K562 (cell line): ENCODE data around the gene FOXN3. TPM values are rescaled to one million over a fixed set of nuclear protein-coding genes. Genes with fewer than 3 reads are reported as not detected.

Experiments
- ATAC-seq: fragments of 200-7000 bp; cut with Tn5 transposase; 3 replicates; pipeline ENCODE4 v1.9.1; 2020; ENCODE audit warnings: moderate library complexity
- BruUV-seq: library from RNA; stranded (reverse); fragments of 400-500 nt; replicated peaks from 2 replicates; lab custom pipeline; 2021; lab: Mats Ljungman, UMichigan
- CTCF ChIA-PET: fragments of 300-600 bp; formaldehyde crosslinking; extraction: SDS; loops from one replicate; lab custom pipeline; 2021; ENCODE audit warnings: low intra/inter-chr PET ratio; lab: Yijun Ruan, JAX
- POLR2A ChIA-PET: fragments of 300-600, 350-650 bp; sonication (Branson Sonifier 250); formaldehyde crosslinking; extraction: SDS; loops from one replicate; lab custom pipeline; 2021; ENCODE audit warnings: antibody characterized with exemption, inconsistent platforms; lab: Yijun Ruan, JAX
- DNase-seq, 4 experiments: peaks; one replicate each; pipeline versions ENCODE4 v3.0.0 to v3.0.0-alpha.2; 2011 to 2018; ENCODE audit warnings: low spot score in 3 of 4, mixed read lengths in 3 of 4; ENCODE audit errors: extremely low read depth in 1 of 4
- FAIRE-seq: peaks from 2 replicates; lab custom pipeline; 2011; peaks lifted over from hg19 to GRCh38; lab: Jason Lieb, UNC
- H2AFZ ChIP-seq: 2 replicates; pipeline ENCODE4 v1.6.0; 2011; ENCODE audit warnings: low read depth, low read length, control low read depth, inconsistent platforms
- H3K27ac ChIP-seq: fragments of 200-600 bp; 3 replicates; pipeline ENCODE4 v1.8.0; 2011; ENCODE audit warnings: low read depth, mild to moderate bottlenecking, control low read depth, inconsistent platforms, low read length, moderate library complexity, mixed read lengths; ENCODE audit errors: extremely low read depth
- H3K27me3 ChIP-seq, 2 experiments: fragments of 300-600 bp in 1 of 2; 2 replicates in 1 of 2; 3 replicates in 1 of 2; pipeline versions ENCODE4 v1.6.0 to v1.8.0; 2011; ENCODE audit warnings: inconsistent platforms in 2 of 2, low read length in 2 of 2, mild to moderate bottlenecking in 1 of 2, mixed read lengths in 1 of 2, moderate library complexity in 1 of 2; ENCODE audit not compliant: control insufficient read depth in 2 of 2, insufficient read depth in 2 of 2
- H3K36me3 ChIP-seq: fragments of 300-600 bp; 3 replicates; pipeline ENCODE4 v1.8.0; 2011; ENCODE audit warnings: mild to moderate bottlenecking, low read length, inconsistent platforms; ENCODE audit not compliant: control insufficient read depth, insufficient read depth
- H3K4me1 ChIP-seq, 2 experiments: fragments of 200-600 bp in 1 of 2; replicated peaks in 1 of 2; 2 replicates in 1 of 2; 3 replicates in 1 of 2; pipeline versions ENCODE4 v1.5.1 to v1.8.0; 2011; ENCODE audit warnings: inconsistent platforms in 2 of 2, low read length in 2 of 2, mild to moderate bottlenecking in 1 of 2, mixed read lengths in 1 of 2, moderate library complexity in 1 of 2; ENCODE audit not compliant: control insufficient read depth in 2 of 2, insufficient read depth in 2 of 2
- H3K4me2 ChIP-seq: 2 replicates; pipeline ENCODE4 v1.6.1; 2011; ENCODE audit warnings: low read length, control low read depth, inconsistent platforms, mixed read lengths; ENCODE audit not compliant: insufficient read depth
- H3K4me3 ChIP-seq: fragments of 200-600 bp; sonication (generic), shearing (Covaris generic); 2 replicates; pipeline ENCODE4 v1.5.1; 2016; ENCODE audit warnings: control low read depth, inconsistent platforms
- H3K79me2 ChIP-seq: fragments of 200-600 bp; 3 replicates; pipeline ENCODE4 v1.8.0; 2011; ENCODE audit warnings: low read length, inconsistent platforms; ENCODE audit not compliant: control insufficient read depth, insufficient read depth
- H3K9ac ChIP-seq, 2 experiments: 2 replicates each; pipeline versions ENCODE4 v1.6.0 to v1.6.1; 2011; ENCODE audit warnings: low read depth in 2 of 2, low read length in 2 of 2, control low read depth in 1 of 2, inconsistent platforms in 1 of 2, mild to moderate bottlenecking in 1 of 2, mixed read lengths in 1 of 2; ENCODE audit not compliant: insufficient read depth in 1 of 2
- H3K9me1 ChIP-seq: one replicate; pipeline ENCODE4 v1.6.0; 2011; ENCODE audit warnings: inconsistent platforms, mild to moderate bottlenecking, low read length, moderate library complexity; ENCODE audit not compliant: control insufficient read depth, insufficient read depth
- H3K9me3 ChIP-seq: replicated peaks from 2 replicates; pipeline ENCODE4 v1.5.1; 2011; ENCODE audit warnings: low read depth, low read length, inconsistent platforms; ENCODE audit not compliant: control insufficient read depth, insufficient read depth
- H4K20me1 ChIP-seq: replicated peaks from 2 replicates; pipeline ENCODE4 v1.6.1; 2011; ENCODE audit warnings: low read length, inconsistent platforms, mixed read lengths; ENCODE audit not compliant: control insufficient read depth, insufficient read depth
- CXXC5 ChIP-seq: fragments of 250-450 bp; sonication (Bioruptor Pico); IDR thresholded peaks from 2 replicates; pipeline ENCODE4 v1.8.0; 2022; ENCODE audit warnings: inconsistent platforms, mild to moderate bottlenecking, moderate library complexity
- ETV1 ChIP-seq: fragments of 450-650 bp; conservative IDR thresholded peaks from 2 replicates; pipeline ENCODE4 v1.6.1; 2016; ENCODE audit warnings: missing genetic modification characterization, control low read depth, low read depth, missing compliant biosample characterization
- GABPB1 ChIP-seq: sonication (generic); formaldehyde crosslinking; IDR thresholded peaks from 2 replicates; pipeline ENCODE4 v1.8.0; 2022; ENCODE audit warnings: mild to moderate bottlenecking, missing genetic modification reagents
- HDAC3 ChIP-seq: fragments of 450-650 bp; IDR thresholded peaks from 2 replicates; pipeline ENCODE4 v1.6.1; 2018; ENCODE audit warnings: borderline replicate concordance, mild to moderate bottlenecking, moderate library complexity; ENCODE audit not compliant: partially characterized antibody
- HLTF ChIP-seq: fragments of 450-650 bp; IDR thresholded peaks from 2 replicates; pipeline ENCODE4 v1.6.1; 2016
- NCOA1 ChIP-seq: fragments of 450-650 bp; IDR thresholded peaks from 2 replicates; pipeline ENCODE4 v1.6.1; 2016; ENCODE audit warnings: low read depth
- NEUROD1 ChIP-seq: fragments of 150-350 bp; IDR thresholded peaks from 2 replicates; pipeline ENCODE4 v1.6.1; 2014; ENCODE audit warnings: borderline replicate concordance, low read length, low read depth; ENCODE audit not compliant: partially characterized antibody
- NFE2 ChIP-seq: IDR thresholded peaks from 2 replicates; pipeline ENCODE4 v1.6.1; 2014; ENCODE audit warnings: antibody characterized with exemption, low read depth
- PHF20 ChIP-seq: fragments of 450-650 bp; IDR thresholded peaks from 2 replicates; pipeline ENCODE4 v1.6.1; 2018; ENCODE audit not compliant: partially characterized antibody
- POLR2AphosphoS5 ChIP-seq: IDR thresholded peaks from 2 replicates; pipeline ENCODE4 v1.6.1; 2011; ENCODE audit warnings: mild to moderate bottlenecking, low read depth, low read length, moderate library complexity; ENCODE audit not compliant: control insufficient read depth, insufficient read depth
- TBP ChIP-seq: optimal IDR thresholded peaks from 2 replicates; pipeline ENCODE3; 2011; ENCODE audit warnings: low read depth, low read length, improper control_type of control experiment
- TCF7L2 ChIP-seq: fragments of 150-350 bp; IDR thresholded peaks from 2 replicates; pipeline ENCODE4 v1.6.1; 2016; ENCODE audit warnings: low read depth, mild to moderate bottlenecking, low read length, moderate library complexity
- ZBTB1 ChIP-seq: sonication (generic); formaldehyde crosslinking; IDR thresholded peaks from 2 replicates; pipeline ENCODE4 v1.8.1; 2023; ENCODE audit warnings: missing genetic modification reagents, low read depth, mild to moderate bottlenecking, borderline replicate concordance
- ZNF174 ChIP-seq: fragments of 250-450 bp; sonication (Bioruptor Pico); IDR thresholded peaks from 2 replicates; pipeline ENCODE4 v1.4.0; 2020; ENCODE audit warnings: mild to moderate bottlenecking
- ZNF24 ChIP-seq: fragments of 450-650 bp; IDR thresholded peaks from 2 replicates; pipeline ENCODE4 v1.6.1; 2016
- WGBS: fragments of 100-300 bp; shearing (Covaris generic); methylation state at CpG from one replicate; pipeline ENCODE4 v1.1.6; 2016; ENCODE audit warnings: low coverage, mixed read lengths; ENCODE audit not compliant: insufficient coverage; ENCODE audit errors: missing lambda C conversion rate; 5-methylcytosine and 5-hydroxymethylcytosine counted together
- in situ Hi-C: fragments of 300-500 bp; cut with MboI; formaldehyde crosslinking; loops from 4 replicates; pipeline ENCODE4 v1.15.0; 2018; ENCODE audit warnings: inconsistent platforms, mixed read lengths
- intact Hi-C: fragments of 100-400 bp; cut with micrococcal nuclease; formaldehyde crosslinking; loops from 2 replicates; pipeline ENCODE4 v1.14.2; 2022
- polyA plus RNA-seq, 8 experiments: library from polyadenylated mRNA; depleted of rRNA in 4 of 8; stranded (reverse) in 5 of 8; unstranded in 3 of 8; fragments of >200 nt; fragmentation: Nextera tagmentation in 2 of 8; fragmentation: Illumina TruSeq in 1 of 8; extraction: Ambion mirVana in 2 of 8; extraction: Trizol in 1 of 8; gene quantifications; 2 replicates each; pipeline versions ENCODE4 v1.2.1 to v1.2.3, GENCODE V29; 2011 to 2014; ENCODE audit warnings: inconsistent platforms in 1 of 8, missing spikeins in 1 of 8
- total RNA-seq, 7 experiments: library from RNA; depleted of rRNA in 6 of 7; stranded (reverse); fragments of >200 nt in 6 of 7; fragmentation: Illumina TruSeq in 2 of 7; extraction: Trizol in 2 of 7; gene quantifications; 2 replicates each; pipeline versions ENCODE4 v1.2.1 to v1.2.3, GENCODE V29; 2011 to 2021; ENCODE audit warnings: low replicate concordance in 1 of 7
- TF ChIP-seq, protein P1 (sequence below): fragments of 450-650 bp; IDR thresholded peaks from 2 replicates; pipeline ENCODE4 v1.6.1; 2016; ENCODE audit warnings: borderline replicate concordance
- TF ChIP-seq, protein P2 (sequence below), 2 experiments: fragments of 150-350 bp in 1 of 2; IDR thresholded peaks; 2 replicates each; pipeline ENCODE4 v1.6.1; 2012 to 2016; ENCODE audit warnings: low read depth in 2 of 2, low read length in 2 of 2, mild to moderate bottlenecking in 1 of 2, moderate library complexity in 1 of 2

FOXN3 gene
- total and polyA plus RNA-seq, 9 of the 15 experiments (the other 6 are each of a cell fraction or from before 2014, with no cell fraction given): 0.07 to 1.3 (median 0.40) TPM

DNA sequence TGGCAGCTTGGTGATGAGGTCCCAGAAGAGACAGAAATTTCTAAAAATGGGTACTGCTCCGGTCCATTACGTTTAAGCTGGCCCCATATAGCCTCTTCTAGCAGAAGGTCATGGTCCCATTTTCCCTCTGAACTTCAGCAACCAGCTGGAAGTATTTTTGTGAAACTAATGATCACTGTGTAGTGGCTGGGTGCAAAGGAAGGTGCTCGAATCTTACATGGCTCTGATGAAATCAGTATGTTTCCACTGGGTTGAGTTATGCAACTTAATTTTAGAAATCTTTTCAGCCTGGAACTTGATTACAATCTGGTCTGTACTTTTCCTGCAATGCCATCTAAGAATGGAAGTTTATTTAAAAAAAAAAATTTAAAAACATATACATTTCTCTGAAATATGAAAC is 228.5 kb downstream of the FOXN3 start (continued):
- TF ChIP-seq, protein P1, sequence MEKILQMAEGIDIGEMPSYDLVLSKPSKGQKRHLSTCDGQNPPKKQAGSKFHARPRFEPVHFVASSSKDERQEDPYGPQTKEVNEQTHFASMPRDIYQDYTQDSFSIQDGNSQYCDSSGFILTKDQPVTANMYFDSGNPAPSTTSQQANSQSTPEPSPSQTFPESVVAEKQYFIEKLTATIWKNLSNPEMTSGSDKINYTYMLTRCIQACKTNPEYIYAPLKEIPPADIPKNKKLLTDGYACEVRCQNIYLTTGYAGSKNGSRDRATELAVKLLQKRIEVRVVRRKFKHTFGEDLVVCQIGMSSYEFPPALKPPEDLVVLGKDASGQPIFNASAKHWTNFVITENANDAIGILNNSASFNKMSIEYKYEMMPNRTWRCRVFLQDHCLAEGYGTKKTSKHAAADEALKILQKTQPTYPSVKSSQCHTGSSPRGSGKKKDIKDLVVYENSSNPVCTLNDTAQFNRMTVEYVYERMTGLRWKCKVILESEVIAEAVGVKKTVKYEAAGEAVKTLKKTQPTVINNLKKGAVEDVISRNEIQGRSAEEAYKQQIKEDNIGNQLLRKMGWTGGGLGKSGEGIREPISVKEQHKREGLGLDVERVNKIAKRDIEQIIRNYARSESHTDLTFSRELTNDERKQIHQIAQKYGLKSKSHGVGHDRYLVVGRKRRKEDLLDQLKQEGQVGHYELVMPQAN: no peak
- no peak for TF ChIP-seq HLTF
- TF ChIP-seq, protein P2, sequence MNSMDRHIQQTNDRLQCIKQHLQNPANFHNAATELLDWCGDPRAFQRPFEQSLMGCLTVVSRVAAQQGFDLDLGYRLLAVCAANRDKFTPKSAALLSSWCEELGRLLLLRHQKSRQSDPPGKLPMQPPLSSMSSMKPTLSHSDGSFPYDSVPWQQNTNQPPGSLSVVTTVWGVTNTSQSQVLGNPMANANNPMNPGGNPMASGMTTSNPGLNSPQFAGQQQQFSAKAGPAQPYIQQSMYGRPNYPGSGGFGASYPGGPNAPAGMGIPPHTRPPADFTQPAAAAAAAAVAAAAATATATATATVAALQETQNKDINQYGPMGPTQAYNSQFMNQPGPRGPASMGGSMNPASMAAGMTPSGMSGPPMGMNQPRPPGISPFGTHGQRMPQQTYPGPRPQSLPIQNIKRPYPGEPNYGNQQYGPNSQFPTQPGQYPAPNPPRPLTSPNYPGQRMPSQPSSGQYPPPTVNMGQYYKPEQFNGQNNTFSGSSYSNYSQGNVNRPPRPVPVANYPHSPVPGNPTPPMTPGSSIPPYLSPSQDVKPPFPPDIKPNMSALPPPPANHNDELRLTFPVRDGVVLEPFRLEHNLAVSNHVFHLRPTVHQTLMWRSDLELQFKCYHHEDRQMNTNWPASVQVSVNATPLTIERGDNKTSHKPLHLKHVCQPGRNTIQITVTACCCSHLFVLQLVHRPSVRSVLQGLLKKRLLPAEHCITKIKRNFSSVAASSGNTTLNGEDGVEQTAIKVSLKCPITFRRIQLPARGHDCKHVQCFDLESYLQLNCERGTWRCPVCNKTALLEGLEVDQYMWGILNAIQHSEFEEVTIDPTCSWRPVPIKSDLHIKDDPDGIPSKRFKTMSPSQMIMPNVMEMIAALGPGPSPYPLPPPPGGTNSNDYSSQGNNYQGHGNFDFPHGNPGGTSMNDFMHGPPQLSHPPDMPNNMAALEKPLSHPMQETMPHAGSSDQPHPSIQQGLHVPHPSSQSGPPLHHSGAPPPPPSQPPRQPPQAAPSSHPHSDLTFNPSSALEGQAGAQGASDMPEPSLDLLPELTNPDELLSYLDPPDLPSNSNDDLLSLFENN (IDR thresholded peaks at IDR 0.05; ENCODE audit: low read depth in 2 of 2, low read length in 2 of 2): no peak

DNA sequence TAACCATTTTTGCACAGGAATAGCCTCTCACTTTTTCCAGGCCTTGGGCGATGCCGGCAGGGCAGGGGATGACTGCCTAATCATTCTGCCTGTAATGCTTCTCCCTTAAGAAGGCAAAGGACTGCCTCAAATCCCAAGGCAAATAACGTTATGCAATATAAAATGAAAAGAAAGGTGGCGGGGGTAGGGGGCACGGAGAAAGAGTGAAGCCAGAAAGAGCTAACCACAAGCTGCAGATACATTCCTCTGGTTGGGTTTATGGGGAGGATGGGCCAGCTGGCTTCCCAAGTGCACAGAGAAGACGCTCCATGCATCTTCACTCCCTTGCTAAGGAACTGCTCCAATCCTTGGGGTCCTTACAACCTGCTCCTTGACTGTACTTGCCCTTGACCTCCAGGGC is 229.5 kb downstream of the FOXN3 start:
- POLR2A ChIA-PET: interaction anchor here (1.5 kb wide), 1 partner anchor 8 kb away, joined by 6 read pairs; no protein-coding TSS in a partner anchor
- in situ Hi-C loops: no loop called here
- no peak overlapping the region for H3K4me3 ChIP-seq
- WGBS: 30% methylated on average over 6 of the region's 6 CpGs
- no peaks in the 10 kb centered on the region for H3K9me1 ChIP-seq
- no peak for FAIRE-seq
- peaks cover 0 to 8% of the 10 kb centered on the region in 2 experiments; a peak in 2 of 5 replicates for H3K27me3 ChIP-seq
- no peak overlapping the region for H2AFZ ChIP-seq
- no peaks in the 10 kb centered on the region for H4K20me1 ChIP-seq
- CTCF ChIA-PET: no interaction called here
- H3K9me3 ChIP-seq: no peaks in the 10 kb centered on the region
- H3K4me2 ChIP-seq: no peak overlapping the region
- ATAC-seq: no peak
- no peaks in the 10 kb centered on the region for H3K36me3 ChIP-seq
- DNase-seq: no peak
- BruUV-seq: no TSS peak
- peaks cover 0 to 3% of the 10 kb centered on the region in 2 experiments; a peak in 3 of 5 replicates for H3K4me1 ChIP-seq
- H3K27ac ChIP-seq: no peak overlapping the region
- intact Hi-C loops: no loop called here
- TF ChIP-seq TCF7L2 (no peak), PHF20 (no peak), ZNF174 (CRISPR knock-in tag) (no peak), ZNF24 (no peak), GABPB1 (CRISPR knock-in tag) (no peak), ZBTB1 (CRISPR knock-in tag) (no peak), HDAC3 (no peak), TBP (no peak), ETV1 (tag) (no peak), NCOA1 (no peak), POLR2AphosphoS5 (no peak), NEUROD1 (no peak), NFE2 (no peak), CXXC5 (CRISPR knock-in tag) (no peak)
- no peak overlapping the region for H3K9ac ChIP-seq
- no peaks in the 10 kb centered on the region for H3K79me2 ChIP-seq
